ENCODE measurements around the gene APPBP2.
"Not testable (repeated sequence)": the region's sequence is repeated elsewhere in the genome, so short reads cannot be mapped to it uniquely, and the experiment has no call there.

APPBP2 gene

DNA sequence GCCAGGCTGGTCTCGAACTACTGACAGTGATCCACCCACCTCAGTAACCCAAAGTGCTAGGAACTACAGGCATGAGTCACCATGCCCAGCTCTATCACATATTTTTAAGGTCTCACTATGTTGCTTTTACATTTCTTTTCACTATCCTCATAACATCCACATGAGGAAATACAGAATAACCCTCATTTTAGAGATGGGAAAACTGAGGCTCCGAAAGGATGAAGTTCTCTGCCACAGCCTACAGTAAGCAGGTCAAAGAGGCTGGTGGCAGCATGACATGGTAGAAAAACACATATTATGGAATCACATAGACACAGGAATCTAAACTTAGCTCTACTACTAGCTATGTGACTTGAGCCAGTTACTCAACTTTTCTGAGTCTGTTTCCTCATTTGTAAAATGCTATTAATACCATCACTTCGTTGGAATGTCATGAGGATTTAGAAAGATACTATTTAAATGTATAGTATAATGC is 32.2 kb downstream of the APPBP2 start:
- DNase-seq (ENCODE audit: low spot score), result no peak

DNA sequence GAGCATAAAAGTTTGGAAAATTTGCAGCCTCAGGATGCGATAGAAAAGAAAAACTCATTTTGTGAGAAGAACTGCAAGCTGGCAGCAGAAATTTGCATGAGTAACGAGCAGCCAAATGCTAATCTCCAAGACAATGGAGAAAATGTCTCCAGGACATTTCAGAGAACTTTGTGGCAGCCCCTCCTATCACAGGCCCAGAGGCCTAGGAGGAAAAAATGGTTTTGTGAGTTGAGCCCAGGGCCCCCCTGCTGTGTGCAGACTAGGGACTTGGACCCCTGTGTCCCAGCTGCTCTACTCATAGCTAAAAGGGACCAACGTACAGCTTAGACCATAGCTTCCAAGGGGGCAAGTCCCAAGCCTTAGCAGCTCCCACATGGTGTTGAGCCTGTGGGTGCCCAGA is 34.3 kb downstream of the APPBP2 start:
- no peak for DNase-seq (ENCODE audit: low spot score)

DNA sequence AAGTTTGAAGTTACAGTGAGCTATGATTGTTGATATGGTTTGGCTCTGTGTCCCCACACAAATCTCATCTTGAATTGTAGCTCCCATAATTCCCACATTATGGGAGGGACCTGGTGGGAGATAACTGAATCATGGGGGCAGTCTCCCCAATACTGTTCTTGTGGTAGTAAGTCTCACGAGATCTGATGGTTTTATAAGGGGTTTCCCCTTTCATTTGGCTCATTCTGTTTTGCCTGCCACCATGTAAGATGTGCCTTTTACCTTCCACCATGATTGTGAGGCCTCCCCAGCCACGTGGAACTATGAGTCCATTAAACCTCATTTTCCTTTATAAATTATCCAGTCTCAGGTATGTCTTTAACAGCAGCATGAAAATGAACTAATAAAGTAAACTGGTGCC is 35.4 kb downstream of the APPBP2 start:
- not testable (repeated sequence) for DNase-seq (ENCODE audit: low spot score)

DNA sequence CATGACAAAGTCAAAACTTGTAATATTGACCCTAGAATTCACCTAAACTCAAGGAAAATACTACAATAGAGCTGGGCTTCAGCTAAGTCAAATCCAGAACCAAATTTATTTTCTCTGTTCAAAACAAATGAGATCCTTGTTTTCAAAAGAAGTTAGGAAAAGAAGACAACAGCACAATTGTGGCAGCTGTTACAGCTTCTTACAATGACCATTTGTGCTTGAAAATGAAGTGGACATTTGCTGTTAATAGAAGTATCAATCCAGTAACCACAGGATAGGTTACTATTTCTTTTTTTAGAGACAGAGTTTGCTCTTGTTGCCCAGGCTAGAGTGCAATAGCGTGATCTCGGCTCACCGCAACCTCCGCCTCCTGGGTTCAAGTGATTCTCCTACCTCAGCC is 44.4 kb downstream of the APPBP2 start:
- no peak for DNase-seq (ENCODE audit: low spot score)

DNA sequence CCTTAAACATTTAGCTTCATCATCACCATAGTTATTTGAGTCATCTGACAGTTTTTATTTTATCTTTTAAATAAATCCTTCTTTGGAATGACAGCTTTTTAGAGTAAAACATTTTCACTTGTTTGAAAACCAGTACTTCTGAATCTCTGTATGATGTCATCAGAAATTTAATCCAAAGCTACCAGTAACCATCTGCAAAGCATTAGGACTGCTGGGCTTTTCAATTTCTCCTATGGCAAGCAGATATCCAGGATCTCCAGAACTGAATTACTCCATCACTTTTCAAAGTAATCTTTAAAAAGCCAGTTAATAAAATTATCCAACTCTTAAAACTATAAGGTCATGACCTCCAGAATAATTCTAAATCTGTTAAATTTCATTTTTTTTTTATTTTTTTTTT is 52.3 kb downstream of the APPBP2 start:
- no peak for DNase-seq (ENCODE audit: low spot score)

DNA sequence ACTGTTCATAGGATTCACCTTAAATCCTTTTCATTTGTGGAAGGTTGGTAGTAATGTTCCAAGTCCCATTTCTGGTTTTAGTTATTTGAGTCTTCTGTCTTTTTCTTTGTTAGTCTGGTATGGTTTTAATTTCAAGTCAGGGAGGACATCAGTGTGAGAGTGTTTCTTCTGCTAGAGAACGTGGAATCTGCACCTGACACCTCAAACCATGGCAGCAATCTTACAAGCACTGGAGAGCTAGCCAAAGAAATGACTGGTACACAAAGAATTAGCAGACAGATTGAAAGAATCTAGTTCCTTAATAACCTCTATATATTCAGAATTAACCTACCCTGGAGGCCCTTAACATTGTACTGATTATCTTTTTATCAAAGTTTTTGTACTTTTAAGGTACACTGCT is 53.6 kb downstream of the APPBP2 start:
- DNase-seq (ENCODE audit: low spot score), result no peak

DNA sequence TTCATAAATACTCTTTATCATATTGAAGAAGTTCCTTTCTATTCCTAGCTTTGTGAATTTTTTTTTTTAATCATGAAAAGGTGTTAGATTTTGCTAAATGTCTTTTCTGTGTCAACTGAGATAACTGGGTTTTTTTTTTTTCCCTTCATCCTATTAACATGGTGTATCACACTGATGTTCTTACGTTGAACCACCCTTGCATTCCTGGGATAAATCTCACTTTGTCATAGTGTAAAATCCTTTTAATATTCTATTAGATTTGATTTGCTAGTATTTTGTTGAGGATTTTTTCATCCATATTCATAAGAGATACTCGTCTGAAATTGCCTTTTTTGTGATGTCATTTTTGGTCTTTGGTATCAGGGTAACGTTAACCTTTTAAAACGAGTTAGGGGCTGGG is 54.6 kb downstream of the APPBP2 start:
- no peak for DNase-seq (ENCODE audit: low spot score)

DNA sequence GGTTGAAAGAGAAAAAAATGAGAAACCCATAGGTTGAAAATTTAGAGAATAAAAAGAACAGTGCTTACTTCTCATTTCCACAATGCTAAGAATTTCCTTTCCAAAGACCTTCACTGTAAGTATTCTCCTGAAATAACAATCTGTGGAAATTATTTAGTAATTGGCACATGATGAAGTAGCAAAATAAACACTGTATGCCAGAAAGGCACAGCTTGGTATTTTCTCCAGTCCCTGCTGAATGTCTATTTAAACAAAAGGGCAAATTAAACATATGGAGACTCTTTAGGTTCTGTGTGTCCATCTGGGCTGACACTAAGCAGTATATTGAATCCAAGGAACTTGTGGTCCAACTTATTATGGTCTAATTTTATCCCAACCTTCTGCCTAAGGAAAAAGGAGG is 57.7 kb downstream of the APPBP2 start:
- no peak for DNase-seq (ENCODE audit: low spot score)

DNA sequence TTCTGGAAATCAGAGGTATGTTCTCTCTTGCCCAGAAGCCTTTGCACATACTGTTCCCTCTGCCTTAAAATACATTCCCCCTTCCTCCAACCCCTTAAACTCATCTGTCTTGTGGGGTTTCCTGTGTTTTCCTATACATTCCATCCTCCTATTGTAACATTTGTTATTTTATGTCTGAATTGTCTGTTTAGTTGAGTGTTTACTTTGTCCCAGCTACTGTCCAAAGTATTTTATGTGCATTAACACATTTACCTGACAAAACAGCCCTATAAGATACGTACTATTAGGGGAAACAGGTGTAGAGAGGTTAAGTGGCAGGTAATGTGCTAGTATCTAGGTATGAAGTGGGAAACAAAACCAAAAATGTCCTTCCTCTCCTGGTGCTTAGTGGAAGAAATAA is 61.7 kb downstream of the APPBP2 start:
- DNase-seq (ENCODE audit: low spot score), result no peak

DNA sequence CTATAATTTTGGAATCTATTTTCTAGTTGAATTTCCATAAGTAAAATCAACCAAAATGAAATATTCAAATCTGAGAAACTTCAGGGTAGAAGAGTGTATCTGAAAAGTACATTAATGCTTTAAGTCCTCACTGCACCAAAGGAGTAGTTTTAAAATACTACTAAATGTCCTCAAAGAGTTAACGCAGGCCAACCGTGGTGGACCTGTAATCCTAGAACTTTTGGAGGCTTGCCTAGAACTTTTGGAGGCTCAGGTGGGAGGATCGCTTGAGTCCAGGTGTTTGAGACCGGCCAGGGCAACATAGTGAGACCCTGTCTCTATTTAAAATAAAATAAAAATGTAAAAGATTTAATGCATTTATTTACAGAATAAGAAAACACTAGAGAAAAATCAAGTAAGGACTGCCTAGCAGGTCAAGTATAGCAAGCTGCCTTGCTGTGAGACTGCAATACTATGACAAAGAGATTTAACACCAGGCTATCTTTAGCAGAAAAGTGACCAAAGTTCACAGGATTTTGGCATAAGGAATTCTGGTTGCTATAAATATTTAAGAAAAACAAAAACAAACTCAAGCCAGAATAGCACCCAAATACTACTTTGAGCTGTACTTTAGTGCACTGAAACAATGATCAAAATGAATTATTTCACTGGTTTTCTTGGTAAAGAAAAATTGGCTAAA is 62.7 kb downstream of the APPBP2 start:
- no peak for DNase-seq (ENCODE audit: low spot score)

DNA sequence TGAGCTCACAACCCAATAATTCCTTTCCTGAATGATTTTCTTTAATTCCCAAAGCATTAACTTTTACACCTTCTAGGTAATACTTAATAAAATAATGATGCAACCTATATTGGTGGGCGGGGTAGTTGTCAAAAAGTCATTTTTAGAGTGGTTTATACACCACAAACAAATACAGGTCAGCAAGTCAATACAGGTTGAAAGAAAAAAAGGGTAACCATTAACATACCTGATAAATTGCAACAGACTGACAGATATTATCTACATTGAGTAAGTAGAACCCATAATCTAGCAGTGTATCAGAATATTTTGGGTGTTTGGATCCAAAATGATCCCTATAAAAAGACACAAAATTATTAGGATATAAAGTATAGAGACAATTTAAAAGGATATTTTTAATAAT is 64.5 kb downstream of the APPBP2 start:
- DNase-seq (ENCODE audit: low spot score), result no peak

DNA sequence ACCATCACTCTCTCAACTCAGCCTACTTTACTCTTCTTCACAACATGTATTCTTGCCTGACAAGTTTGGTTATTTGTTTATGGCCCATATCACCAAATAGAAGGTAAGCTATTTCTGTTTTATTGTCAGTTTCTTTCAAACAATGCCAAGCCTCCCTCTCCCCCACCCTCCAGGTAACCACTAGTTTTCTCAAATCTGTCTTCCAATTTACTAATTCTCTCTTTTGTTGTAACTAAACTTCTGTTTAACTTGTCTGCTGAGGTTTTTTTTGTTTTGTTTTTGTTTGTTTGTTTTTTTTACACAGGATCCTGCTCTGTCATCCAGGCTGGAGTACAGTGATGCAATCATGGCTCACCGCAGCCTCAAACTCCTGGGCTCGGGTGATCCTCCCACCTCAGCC is 68.9 kb downstream of the APPBP2 start:
- DNase-seq (ENCODE audit: low spot score), result no peak

DNA sequence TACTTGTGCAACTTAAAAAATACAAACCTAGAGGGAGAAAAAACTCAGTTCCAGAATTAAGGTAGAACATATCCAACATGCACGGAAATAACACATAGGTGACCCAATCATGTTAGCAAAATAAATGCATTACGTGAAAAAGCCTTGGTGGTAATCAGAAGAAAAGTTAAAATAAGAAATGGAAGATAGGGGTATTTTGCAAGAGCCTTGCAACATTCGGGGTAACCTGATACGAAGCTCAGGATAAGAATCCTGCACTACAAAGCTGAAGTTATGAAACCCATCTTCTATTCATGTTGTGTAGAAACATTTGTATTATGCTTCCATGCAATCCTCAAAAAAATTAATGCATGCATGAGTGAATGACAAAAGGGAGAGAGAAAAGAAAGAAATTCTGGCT is 70.7 kb downstream of the APPBP2 start:
- DNase-seq (ENCODE audit: low spot score), result no peak

DNA sequence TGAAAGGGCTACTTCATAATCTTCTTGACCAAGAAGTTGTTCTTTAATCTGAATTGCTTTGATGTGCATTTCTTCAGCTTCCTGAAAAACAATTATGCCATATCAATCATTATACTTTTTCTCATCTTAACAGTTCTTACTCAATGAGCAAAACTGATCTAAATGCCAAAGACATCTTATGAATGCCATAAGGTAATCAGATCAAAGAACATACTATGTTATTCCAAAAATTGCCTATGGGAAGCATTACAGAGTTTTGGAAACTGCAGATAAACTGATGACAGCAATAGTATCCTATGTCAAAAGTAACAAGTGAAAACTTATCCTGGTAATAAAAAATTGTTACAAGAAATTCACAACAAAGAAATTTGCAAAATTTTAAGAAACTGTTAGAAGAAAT is 74.1 kb downstream of the APPBP2 start:
- no peak for DNase-seq (ENCODE audit: low spot score)

DNA sequence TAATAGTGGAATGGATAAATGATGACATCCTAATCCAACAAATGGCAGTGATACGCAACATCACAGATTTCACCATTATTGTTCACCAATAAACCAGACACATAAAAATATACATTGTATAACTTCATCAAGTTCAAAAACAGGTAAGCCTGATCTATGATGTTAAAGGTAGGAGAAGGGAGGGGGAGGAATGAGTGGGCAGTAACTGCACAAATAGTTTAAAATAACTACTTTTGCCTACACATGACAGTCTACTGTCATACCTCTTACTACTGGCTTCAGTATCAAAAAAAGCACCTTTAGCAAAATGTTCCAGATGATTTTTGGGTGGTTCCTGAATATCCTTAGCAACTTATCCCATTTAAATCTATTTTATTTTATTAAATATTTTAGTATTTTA is 75.0 kb downstream of the APPBP2 start:
- no peak for DNase-seq (ENCODE audit: low spot score)

DNA sequence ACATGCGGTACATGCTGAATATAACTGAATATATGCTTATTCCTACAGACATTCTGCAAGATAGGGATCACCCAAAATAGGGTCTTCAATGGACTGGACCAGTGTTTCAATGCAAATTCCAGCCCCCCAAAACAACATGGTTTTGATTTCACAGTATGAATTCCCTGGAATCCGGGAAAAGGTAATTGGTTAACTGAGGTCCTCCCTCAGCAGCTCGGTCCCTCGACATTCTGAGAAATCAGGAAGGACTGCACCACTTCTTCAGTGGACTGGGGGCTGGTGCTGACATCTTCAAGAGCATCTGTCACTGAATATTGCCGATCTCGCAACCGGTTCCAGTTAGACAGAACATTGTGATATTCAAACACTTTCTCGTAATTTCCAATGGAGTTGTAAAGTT is 78.7 kb downstream of the APPBP2 start:
- no peak for DNase-seq (ENCODE audit: low spot score)

DNA sequence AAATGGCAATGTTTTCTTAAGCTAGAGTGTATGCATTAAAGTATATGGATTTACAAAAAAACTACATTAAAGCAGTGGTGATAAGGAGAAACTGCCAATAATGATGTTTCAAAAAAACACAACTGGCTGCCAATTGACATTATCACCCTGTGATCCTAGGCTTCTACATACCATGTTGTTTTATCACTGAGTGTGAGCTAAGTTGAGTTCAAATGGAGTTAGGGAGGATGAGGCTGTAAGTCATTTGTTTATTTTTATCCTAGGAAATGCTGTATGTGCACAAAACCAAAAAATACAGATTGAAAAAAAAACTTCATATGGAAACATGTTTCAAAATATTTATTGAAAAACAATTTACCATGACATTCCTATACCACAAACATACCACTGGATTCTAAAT is 80.9 kb downstream of the APPBP2 start:
- DNase-seq (ENCODE audit: low spot score), result no peak

DNA sequence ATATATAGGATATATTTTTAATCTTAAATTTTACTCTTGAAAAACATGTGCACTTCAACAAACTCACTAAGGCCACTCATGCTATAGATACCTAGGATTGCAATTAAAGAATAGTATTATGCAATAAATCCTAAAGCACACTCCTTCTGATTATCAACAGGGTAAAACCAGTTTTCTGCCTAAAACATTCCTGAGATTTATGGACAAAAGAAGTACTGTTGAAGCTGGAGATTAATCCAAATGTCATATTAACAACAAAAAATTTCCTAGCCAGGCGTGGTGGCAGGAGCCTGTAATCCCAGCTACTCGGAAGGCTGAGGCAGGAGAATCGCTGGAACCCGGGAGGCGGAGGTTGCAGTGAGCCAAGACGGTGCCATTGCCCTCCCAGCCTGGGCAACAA is 82.3 kb downstream of the APPBP2 start:
- DNase-seq (ENCODE audit: low spot score), result no peak

DNA sequence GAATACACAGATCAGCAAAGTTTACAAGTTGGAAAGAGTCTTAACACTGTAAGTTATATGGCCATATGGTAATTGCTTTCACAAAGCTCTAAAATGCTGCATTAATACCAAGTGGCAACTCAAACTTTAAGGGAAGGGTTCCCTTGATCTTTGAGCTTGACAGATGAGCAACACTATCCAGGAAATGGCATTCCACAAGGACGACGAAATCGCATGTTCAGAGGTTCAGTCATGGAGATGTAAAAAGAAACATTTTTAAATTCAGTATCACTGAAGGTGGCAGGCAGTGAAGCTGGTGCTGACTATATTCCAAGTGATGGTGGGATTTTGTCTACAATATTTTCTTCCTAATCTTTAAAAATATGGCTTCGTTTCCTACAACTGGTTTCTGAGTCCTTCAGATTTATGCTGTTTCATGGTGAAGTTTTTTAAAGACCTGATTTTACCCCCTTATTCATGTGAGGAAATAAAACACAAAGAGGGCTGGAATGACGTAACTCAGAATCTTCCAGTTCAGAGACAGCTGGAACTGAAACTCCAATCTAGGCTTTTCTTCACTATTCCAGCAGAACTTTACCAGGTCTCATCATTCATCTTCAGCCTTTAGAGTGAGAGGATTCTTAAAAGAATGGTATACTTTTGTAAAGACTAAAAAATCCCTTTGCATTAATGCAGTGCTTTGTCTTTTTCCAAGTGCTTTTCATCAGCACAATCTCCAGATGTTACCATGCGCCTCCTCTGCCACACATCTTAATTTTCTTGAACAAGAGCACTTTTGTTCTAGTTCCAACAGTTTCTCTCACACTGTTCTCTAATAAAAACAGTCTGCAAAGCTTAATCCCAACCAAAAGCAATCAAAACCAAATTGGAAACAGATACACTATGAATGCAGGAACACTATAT is 83.5 kb downstream of the APPBP2 start:
- DNase-seq (ENCODE audit: low spot score), result no peak

DNA sequence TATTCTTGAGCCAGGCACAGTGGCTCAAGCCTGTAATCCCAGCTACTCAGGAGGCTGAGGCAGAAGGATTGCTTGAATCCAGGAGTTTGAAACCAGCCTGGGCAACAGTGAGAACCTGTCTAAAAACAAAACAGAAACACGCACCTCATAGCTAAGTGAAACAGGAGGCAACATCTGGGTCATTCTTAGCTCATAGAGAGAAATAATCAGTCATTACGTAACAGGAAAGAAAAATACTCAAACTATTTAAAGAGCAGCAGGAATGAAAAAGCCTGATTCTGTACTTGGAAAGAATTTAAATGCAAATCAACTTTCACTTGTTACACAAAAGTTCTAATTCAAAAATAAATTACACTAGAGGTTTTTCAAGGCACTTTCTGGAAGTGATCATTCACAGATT is 86.5 kb downstream of the APPBP2 start:
- no peak for DNase-seq (ENCODE audit: low spot score)

DNA sequence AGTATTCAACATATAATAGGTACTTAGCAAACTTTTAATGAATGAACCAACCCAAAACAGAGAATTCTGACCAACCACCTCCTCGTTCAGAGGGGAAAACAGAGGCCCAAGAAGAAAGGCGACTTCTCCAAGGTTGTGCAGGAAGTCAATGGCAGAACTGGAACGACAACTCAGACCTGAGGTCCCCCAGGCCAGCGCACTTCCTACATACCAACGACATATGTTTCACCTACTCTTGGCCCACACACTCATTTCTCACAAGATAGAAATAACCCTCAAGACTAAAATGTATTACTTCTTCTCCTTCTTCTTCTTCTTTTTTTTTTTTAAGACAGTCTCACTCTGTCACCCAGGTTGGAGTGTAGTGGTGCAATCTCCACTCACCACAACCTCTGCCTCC is 89.4 kb downstream of the APPBP2 start:
- DNase-seq (ENCODE audit: low spot score), result no peak

DNA sequence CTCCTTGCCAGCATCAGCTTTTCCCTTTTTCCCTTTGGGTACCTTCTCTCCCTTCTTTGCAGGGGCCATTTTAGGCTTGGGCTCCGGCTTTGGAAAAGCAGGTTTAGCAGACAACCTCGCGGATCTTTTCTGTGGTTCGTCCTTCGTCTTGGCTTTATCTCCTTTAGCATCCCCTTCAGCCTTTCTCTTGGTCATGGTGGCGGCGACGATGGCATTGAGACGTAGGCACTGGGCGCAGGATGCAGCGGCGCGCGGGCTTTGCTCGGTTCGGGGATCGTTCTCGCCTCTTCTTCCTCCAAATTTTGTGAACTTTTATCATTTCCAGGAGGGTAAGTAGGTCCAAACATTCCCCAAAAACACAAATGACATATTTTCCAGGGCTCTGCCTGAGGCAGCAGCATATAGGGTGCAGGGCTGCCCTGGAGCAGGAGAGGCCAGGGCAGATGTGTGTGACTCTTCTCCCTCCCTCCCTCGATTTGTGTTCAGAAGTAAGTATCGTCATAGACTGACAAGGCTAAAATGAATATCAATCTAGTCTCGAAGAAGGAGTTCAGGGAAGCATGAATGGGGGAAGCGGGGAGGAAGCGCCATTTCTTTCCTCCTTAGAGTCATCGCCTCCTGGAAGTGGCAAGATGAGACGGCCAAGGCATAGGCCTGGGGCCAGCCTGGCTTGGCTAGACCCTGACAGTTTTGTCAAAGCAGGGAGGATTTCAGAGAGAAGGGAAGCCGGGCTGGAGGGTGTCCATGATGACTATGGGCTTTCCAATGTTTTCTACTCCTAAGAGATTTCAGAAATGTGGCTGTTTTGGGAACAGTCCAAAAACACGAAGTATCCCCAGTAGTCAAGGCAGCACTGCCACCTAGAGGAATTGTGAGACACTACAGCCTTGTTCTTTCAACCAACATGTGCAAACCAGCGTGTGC is 90.5 kb downstream of the APPBP2 start:
- peak; percentile 83 for DNase-seq (ENCODE audit: low spot score)
